OCI-LY7 (cell line): ENCODE measurements around the gene TRAF3.

Source experiments
- EZH2phosphoT487 ChIP-seq: fragments of 200-600 bp; sonication (generic); IDR thresholded peaks from 2 replicates; pipeline ENCODE4 v1.6.1; 2018; ENCODE audit warnings: low read depth, borderline replicate concordance, mild to moderate bottlenecking, mixed run types, antibody characterized with exemption, low read length, moderate library complexity, mixed read lengths
- TF ChIP-seq, protein P1 (sequence below): fragments of 200-600 bp; sonication (generic); conservative IDR thresholded peaks from 2 replicates; pipeline ENCODE4 v1.5.1; 2014; ENCODE audit warnings: mild to moderate bottlenecking, antibody characterized with exemption, low read length, moderate library complexity, mixed read lengths

DNA sequence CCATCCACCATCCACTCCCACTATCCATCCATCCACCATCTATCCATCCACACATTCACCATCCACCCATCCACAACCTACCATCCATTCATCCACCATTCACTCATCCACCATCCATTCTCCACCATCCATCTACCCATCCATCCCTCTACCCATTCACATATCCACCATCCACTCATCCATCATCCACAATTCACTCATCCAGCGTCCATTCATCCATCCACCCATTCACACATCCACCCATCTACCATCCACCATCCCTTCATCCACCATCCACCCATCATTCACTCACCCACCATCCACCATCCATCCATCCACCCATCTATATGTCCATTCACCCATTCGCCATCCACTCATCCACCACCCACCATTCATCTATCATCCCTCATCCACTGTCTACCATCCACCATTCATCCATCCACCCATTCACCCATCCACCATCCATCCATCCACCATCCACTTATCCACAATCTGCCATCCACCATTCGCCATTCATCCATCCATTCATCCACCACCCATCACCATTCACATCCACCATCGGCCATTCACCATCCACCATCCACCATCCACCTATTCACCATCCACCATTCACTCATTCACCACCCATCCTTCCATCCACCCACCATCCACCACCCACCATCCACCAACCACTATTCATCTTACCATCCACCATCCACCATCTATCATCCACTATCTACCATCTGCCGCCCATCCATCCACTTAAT lies 143.2 kb downstream of the TRAF3 start:
- TF ChIP-seq, protein P1, sequence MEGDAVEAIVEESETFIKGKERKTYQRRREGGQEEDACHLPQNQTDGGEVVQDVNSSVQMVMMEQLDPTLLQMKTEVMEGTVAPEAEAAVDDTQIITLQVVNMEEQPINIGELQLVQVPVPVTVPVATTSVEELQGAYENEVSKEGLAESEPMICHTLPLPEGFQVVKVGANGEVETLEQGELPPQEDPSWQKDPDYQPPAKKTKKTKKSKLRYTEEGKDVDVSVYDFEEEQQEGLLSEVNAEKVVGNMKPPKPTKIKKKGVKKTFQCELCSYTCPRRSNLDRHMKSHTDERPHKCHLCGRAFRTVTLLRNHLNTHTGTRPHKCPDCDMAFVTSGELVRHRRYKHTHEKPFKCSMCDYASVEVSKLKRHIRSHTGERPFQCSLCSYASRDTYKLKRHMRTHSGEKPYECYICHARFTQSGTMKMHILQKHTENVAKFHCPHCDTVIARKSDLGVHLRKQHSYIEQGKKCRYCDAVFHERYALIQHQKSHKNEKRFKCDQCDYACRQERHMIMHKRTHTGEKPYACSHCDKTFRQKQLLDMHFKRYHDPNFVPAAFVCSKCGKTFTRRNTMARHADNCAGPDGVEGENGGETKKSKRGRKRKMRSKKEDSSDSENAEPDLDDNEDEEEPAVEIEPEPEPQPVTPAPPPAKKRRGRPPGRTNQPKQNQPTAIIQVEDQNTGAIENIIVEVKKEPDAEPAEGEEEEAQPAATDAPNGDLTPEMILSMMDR, result no peak
- no peak for TF ChIP-seq EZH2phosphoT487
